KMS-11 (cell line): Measurements from ENCODE around the gene PLA2G2E.

Experiments used
- H2AFZ ChIP-seq: fragments of 200-600 bp; sonication (generic); 2 replicates; pipeline ENCODE4 v1.6.1; 2016; ENCODE audit warnings: antibody characterized with exemption, mixed run types, low read depth
- H3K27ac ChIP-seq: fragments of 200-600 bp; sonication (generic); 2 replicates; pipeline ENCODE4 v1.6.1; 2016; ENCODE audit warnings: mild to moderate bottlenecking, mixed run types
- H3K27me3 ChIP-seq: fragments of 200-600 bp; sonication (generic); 2 replicates; pipeline ENCODE4 v1.6.1; 2017; ENCODE audit warnings: mild to moderate bottlenecking, low read depth, mixed run types, moderate library complexity; ENCODE audit not compliant: insufficient read depth
- H3K36me3 ChIP-seq: fragments of 200-600 bp; sonication (generic); 2 replicates; pipeline ENCODE4 v1.6.1; 2017; ENCODE audit warnings: mild to moderate bottlenecking, mixed run types; ENCODE audit not compliant: insufficient read depth
- H3K4me1 ChIP-seq: fragments of 200-600 bp; sonication (generic); 2 replicates; pipeline ENCODE4 v1.6.1; 2016; ENCODE audit warnings: mild to moderate bottlenecking, low read depth, mixed run types; ENCODE audit not compliant: poor library complexity, severe bottlenecking
- H3K4me2 ChIP-seq: fragments of 200-600 bp; sonication (generic); 2 replicates; pipeline ENCODE4 v1.7.0; 2016; ENCODE audit warnings: mild to moderate bottlenecking, mixed run types
- H3K4me3 ChIP-seq: fragments of 200-600 bp; sonication (generic); IDR thresholded peaks from 2 replicates; pipeline ENCODE4 v1.6.1; 2017; ENCODE audit warnings: low read depth, low read length, mixed read lengths; ENCODE audit not compliant: insufficient read depth
- H3K79me2 ChIP-seq: fragments of 200-600 bp; sonication (generic); 2 replicates; pipeline ENCODE4 v1.6.1; 2016; ENCODE audit warnings: low read depth, mixed run types; ENCODE audit not compliant: insufficient read depth
- H3K9ac ChIP-seq: fragments of 200-600 bp; sonication (generic); 2 replicates; pipeline ENCODE4 v1.6.1; 2016; ENCODE audit warnings: mild to moderate bottlenecking, mixed run types
- H4K20me1 ChIP-seq: fragments of 200-600 bp; sonication (generic); 2 replicates; pipeline ENCODE4 v1.6.1; 2016; ENCODE audit warnings: mild to moderate bottlenecking, mixed run types; ENCODE audit not compliant: insufficient read depth
- TF ChIP-seq, protein P1 (sequence below): fragments of 200-600 bp; sonication (generic); conservative IDR thresholded peaks from 2 replicates; pipeline ENCODE4 v1.6.1; 2017; ENCODE audit warnings: low read depth, mild to moderate bottlenecking, antibody characterized with exemption, low read length, moderate library complexity, mixed read lengths

PLA2G2E gene

DNA sequence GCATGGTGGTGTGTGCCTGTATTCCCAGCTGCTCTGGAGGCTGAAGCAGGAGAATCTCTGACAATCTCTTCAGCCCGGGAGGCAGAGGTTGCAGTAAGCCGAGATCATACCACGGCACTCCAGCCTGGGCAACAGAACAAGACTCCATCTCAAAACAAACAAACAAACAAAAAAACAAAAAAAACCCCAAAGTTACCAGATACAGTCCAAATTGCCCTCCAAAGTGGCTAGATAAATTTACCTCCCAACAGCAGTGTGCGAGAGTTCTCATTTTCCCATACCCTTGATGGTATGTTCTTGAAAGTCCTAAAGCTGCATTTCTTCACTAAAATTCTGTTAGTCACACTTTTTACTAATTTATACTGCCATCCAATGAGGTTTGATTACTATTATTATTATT, 44.2 kb downstream of the PLA2G2E start:
- Histone ChIP-seq H3K4me2 (no peak overlapping the region), H3K36me3 (no peaks in the 10 kb centered on the region), H2AFZ (no peak overlapping the region), H3K4me1 (peaks cover 8% of the 10 kb centered on the region), H3K79me2 (peaks cover 16% of the 10 kb centered on the region; the same call in 1 of the 2 replicates), H3K27ac (no peak overlapping the region), H3K27me3 (no peaks in the 10 kb centered on the region), H3K9ac (no peak overlapping the region), H4K20me1 (no peaks in the 10 kb centered on the region), H3K4me3 (no peak overlapping the region)
- TF ChIP-seq, protein P1, sequence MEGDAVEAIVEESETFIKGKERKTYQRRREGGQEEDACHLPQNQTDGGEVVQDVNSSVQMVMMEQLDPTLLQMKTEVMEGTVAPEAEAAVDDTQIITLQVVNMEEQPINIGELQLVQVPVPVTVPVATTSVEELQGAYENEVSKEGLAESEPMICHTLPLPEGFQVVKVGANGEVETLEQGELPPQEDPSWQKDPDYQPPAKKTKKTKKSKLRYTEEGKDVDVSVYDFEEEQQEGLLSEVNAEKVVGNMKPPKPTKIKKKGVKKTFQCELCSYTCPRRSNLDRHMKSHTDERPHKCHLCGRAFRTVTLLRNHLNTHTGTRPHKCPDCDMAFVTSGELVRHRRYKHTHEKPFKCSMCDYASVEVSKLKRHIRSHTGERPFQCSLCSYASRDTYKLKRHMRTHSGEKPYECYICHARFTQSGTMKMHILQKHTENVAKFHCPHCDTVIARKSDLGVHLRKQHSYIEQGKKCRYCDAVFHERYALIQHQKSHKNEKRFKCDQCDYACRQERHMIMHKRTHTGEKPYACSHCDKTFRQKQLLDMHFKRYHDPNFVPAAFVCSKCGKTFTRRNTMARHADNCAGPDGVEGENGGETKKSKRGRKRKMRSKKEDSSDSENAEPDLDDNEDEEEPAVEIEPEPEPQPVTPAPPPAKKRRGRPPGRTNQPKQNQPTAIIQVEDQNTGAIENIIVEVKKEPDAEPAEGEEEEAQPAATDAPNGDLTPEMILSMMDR, result no peak

DNA sequence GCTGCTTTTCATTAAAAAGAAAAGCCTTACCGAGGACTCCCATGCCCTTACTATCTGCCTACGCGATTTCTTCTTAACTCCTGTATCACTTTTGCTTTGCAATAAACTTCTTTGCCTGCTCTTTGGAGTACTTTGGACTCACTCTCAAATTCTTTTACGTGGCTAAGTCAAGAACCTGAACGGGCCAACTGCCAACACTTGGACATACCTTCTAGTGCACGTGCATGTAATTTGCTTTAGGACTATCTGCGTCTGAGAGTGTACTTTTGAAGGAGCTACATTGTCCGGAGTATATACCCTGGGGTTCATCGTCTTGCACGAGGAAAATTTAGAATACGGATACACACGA, 44.8 kb downstream of the PLA2G2E start:
- Histone ChIP-seq H2AFZ (no peak overlapping the region), H3K4me1 (peaks cover 5% of the 10 kb centered on the region), H3K4me3 (no peak overlapping the region), H3K27me3 (no peaks in the 10 kb centered on the region), H3K36me3 (no peaks in the 10 kb centered on the region), H3K9ac (no peak overlapping the region), H3K4me2 (no peak overlapping the region), H3K27ac (no peak overlapping the region), H3K79me2 (peaks cover 10% of the 10 kb centered on the region; the same call in 1 of the 2 replicates), H4K20me1 (no peaks in the 10 kb centered on the region)
- TF ChIP-seq, protein P1, result no peak

DNA sequence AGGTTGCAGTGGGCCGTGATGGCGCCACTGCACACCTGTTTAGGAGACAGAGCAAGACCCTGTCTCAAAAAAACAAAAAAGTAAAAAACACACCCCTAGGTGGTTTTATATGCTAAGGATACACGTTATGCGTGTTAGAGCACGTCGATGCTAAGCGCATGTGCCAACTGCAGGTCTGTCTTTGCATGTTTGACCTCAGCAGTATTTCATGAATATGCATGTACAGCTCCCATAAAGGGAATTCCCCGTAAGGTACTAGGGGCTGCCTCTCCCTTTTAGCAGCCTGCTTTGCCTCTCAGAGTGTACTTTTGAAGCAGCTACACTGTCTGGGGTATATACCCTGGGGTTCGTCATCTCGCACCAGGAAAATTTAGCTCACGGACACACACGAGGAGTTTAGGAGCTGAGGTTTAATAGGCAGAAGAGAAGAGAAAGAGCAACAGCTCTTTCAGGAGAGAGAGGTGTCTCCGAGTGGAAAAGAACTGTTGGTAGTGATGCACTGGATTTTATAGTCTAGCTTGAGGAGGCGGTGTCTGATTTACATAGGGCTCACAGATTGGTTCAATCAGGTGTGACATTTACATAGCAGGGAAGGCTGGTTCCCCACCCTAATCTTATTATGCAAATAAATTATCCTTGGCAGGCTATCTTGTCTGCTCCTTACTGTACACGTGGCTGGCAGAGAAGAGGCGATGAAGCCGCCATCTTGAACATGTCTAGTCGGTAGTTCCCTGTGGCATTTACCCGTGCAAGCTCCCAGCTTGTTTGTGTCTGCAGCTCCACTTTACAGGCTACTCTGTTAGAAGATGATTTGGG, 45.4 kb downstream of the PLA2G2E start:
- Histone ChIP-seq H3K36me3 (no peaks in the 10 kb centered on the region), H3K4me1 (no peaks in the 10 kb centered on the region), H3K4me3 (no peak overlapping the region), H3K27ac (no peak overlapping the region), H3K79me2 (peaks cover 4% of the 10 kb centered on the region; the same call in 1 of the 2 replicates), H2AFZ (no peak overlapping the region), H3K9ac (no peak overlapping the region), H3K27me3 (no peaks in the 10 kb centered on the region), H3K4me2 (no peak overlapping the region), H4K20me1 (no peaks in the 10 kb centered on the region)
- TF ChIP-seq, protein P1, result no peak

DNA sequence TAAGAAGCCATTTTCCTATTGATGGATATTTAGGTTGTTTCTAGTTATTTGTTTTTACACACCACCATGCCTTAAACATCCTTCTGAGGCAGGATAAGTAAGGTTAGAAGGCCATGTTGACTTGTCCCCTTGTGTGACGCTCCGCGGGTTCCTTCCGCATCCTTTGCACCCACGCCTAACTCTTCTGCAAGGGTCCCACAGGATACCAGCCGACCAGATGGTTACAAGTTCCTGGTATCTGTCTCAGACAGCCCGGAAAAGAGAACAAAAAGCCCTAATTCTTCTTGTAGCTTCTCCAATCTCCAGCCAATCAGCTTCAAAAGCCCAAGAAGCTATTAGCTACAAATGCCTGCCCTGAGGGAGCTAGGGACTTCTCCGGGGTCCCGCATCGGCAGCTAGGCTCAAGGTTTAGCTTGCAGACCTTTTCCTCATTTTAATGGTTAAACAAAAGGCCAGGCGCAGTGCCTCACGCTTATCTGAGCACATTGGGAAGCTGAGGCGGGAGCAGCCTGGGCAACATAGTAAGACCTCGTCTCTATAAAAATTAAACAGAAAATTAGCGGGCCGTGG, 46.2 kb downstream of the PLA2G2E start:
- no peaks in the 10 kb centered on the region for H3K4me1 ChIP-seq
- H3K27ac ChIP-seq, result no peak overlapping the region
- no peak overlapping the region for H3K9ac ChIP-seq
- no peak overlapping the region for H3K4me2 ChIP-seq
- TF ChIP-seq, protein P1, result no peak
- no peak overlapping the region for H2AFZ ChIP-seq
- H3K27me3 ChIP-seq, result no peaks in the 10 kb centered on the region
- no peaks in the 10 kb centered on the region for H4K20me1 ChIP-seq
- no peak overlapping the region for H3K4me3 ChIP-seq
- H3K79me2 ChIP-seq, result no peaks in the 10 kb centered on the region
- H3K36me3 ChIP-seq, result no peaks in the 10 kb centered on the region
